C4-2B (cell line): ENCODE data around the gene TMEM269.

Experiments used
- ZFX ChIP-seq: fragments of 450-650 bp; IDR thresholded peaks from 2 replicates; pipeline ENCODE4 v1.6.1; 2017
- TF ChIP-seq, protein P1 (sequence below): fragments of 450-650 bp; conservative IDR thresholded peaks from 2 replicates; pipeline ENCODE4 v1.5.1; 2017; ENCODE audit warnings: mild to moderate bottlenecking

- TF ChIP-seq, protein P1, sequence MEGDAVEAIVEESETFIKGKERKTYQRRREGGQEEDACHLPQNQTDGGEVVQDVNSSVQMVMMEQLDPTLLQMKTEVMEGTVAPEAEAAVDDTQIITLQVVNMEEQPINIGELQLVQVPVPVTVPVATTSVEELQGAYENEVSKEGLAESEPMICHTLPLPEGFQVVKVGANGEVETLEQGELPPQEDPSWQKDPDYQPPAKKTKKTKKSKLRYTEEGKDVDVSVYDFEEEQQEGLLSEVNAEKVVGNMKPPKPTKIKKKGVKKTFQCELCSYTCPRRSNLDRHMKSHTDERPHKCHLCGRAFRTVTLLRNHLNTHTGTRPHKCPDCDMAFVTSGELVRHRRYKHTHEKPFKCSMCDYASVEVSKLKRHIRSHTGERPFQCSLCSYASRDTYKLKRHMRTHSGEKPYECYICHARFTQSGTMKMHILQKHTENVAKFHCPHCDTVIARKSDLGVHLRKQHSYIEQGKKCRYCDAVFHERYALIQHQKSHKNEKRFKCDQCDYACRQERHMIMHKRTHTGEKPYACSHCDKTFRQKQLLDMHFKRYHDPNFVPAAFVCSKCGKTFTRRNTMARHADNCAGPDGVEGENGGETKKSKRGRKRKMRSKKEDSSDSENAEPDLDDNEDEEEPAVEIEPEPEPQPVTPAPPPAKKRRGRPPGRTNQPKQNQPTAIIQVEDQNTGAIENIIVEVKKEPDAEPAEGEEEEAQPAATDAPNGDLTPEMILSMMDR = no peak
- no peak for TF ChIP-seq ZFX
Measured at GRCh38 chr1:42822800-42823392, 38.1 kb downstream of the TMEM269 start.
